IMR-90 (cell line): Measurements from ENCODE around the gene ZNF488. TPM values are rescaled to one million over a fixed set of nuclear protein-coding genes. Genes with fewer than 3 reads are reported as not detected.
A peak's percentile ranks its signal among the peaks of the same experiment; 100 is the strongest.

ENCODE experiments used
- ATAC-seq: fragments of 200-7000 bp; cut with Tn5 transposase; 2 replicates; pipeline ENCODE4 v1.9.1; 2020; ENCODE audit warnings: low read depth, mild to moderate bottlenecking, moderate library complexity
- BruUV-seq: library from RNA; stranded (reverse); fragments of 400-500 nt; replicated peaks from 2 replicates; lab custom pipeline; 2021; lab: Mats Ljungman, UMichigan
- CTCF ChIA-PET: fragments of 300-600 bp; formaldehyde crosslinking; extraction: SDS; loops from one replicate; lab custom pipeline; 2021; ENCODE audit warnings: antibody characterized with exemption; lab: Yijun Ruan, JAX
- POLR2A ChIA-PET: fragments of 300-600 bp; sonication (Branson Sonifier 250); formaldehyde crosslinking; loops from one replicate; lab custom pipeline; 2022; ENCODE audit warnings: antibody characterized with exemption; ENCODE audit not compliant: unreplicated experiment; lab: Charles Lee
- DNase-seq: peaks from one replicate; pipeline ENCODE4 v3.0.0; 2013
- H2AFZ ChIP-seq: replicated peaks from 2 replicates; pipeline ENCODE3; 2013; ENCODE audit warnings: low read length, mild to moderate bottlenecking; ENCODE audit not compliant: poor library complexity
- H2AK5ac ChIP-seq: 2 replicates; pipeline ENCODE4 v1.6.1; 2013; ENCODE audit warnings: low read depth, low read length, inconsistent platforms
- H2AK9ac ChIP-seq: replicated peaks from 2 replicates; pipeline ENCODE3; 2013; ENCODE audit warnings: mild to moderate bottlenecking, low read depth, low read length, moderate library complexity; ENCODE audit not compliant: poor library complexity
- H2BK120ac ChIP-seq: 2 replicates; pipeline ENCODE4 v1.6.1; 2013; ENCODE audit warnings: low read depth, low read length, inconsistent platforms
- H2BK15ac ChIP-seq: 3 replicates; pipeline ENCODE4 v1.6.1; 2013; ENCODE audit warnings: low read depth, low read length, inconsistent platforms
- H2BK20ac ChIP-seq: 2 replicates; pipeline ENCODE4 v1.6.1; 2013; ENCODE audit warnings: low read depth, mild to moderate bottlenecking, inconsistent platforms, low read length, moderate library complexity
- H2BK5ac ChIP-seq: 2 replicates; pipeline ENCODE4 v1.6.1; 2013; ENCODE audit warnings: mild to moderate bottlenecking, low read depth, low read length, inconsistent platforms; ENCODE audit not compliant: poor library complexity, severe bottlenecking
- H3K14ac ChIP-seq: replicated peaks from 2 replicates; pipeline ENCODE4 v1.6.1; 2013; ENCODE audit warnings: low read depth, low read length, inconsistent platforms
- H3K18ac ChIP-seq: 2 replicates; pipeline ENCODE4 v1.6.1; 2013; ENCODE audit warnings: low read depth, low read length, control low read depth
- H3K23ac ChIP-seq: 2 replicates; pipeline ENCODE4 v1.6.1; 2013; ENCODE audit warnings: low read depth, low read length, inconsistent platforms
- H3K27ac ChIP-seq: 2 replicates; pipeline ENCODE4 v1.5.1; 2013; ENCODE audit warnings: mild to moderate bottlenecking, control low read depth, low read length; ENCODE audit not compliant: insufficient read depth
- H3K27me3 ChIP-seq: 2 replicates; pipeline ENCODE4 v1.6.1; 2013; ENCODE audit warnings: low read length; ENCODE audit not compliant: control insufficient read depth, insufficient read depth
- H3K36me3 ChIP-seq: 2 replicates; pipeline ENCODE4 v1.6.1; 2013; ENCODE audit warnings: low read length, mixed read lengths; ENCODE audit not compliant: control insufficient read depth, insufficient read depth
- H3K4ac ChIP-seq: 2 replicates; pipeline ENCODE4 v1.6.1; 2013; ENCODE audit warnings: low read depth, low read length, inconsistent platforms
- H3K4me1 ChIP-seq: 2 replicates; pipeline ENCODE4 v1.6.1; 2013; ENCODE audit warnings: low read length, mixed read lengths; ENCODE audit not compliant: control insufficient read depth, insufficient read depth
- H3K4me2 ChIP-seq: 2 replicates; pipeline ENCODE4 v1.6.1; 2013; ENCODE audit warnings: low read depth, mild to moderate bottlenecking, control low read depth, low read length, moderate library complexity
- H3K4me3 ChIP-seq: 2 replicates; pipeline ENCODE4 v1.5.1; 2013; ENCODE audit warnings: low read depth, mild to moderate bottlenecking, control low read depth, low read length, moderate library complexity; ENCODE audit not compliant: insufficient read depth
- H3K56ac ChIP-seq: 2 replicates; pipeline ENCODE4 v1.6.1; 2013; ENCODE audit warnings: low read length, inconsistent platforms; ENCODE audit not compliant: insufficient read depth; ENCODE audit errors: extremely low read depth
- H3K79me1 ChIP-seq, 2 experiments: 2 replicates each; pipeline ENCODE4 v1.6.1; 2013; ENCODE audit warnings: low read length in 2 of 2, inconsistent platforms in 1 of 2, low read depth in 1 of 2
- H3K9ac ChIP-seq: 2 replicates; pipeline ENCODE4 v1.6.1; 2013; ENCODE audit warnings: low read depth, low read length, control low read depth
- H3K9me1 ChIP-seq: 2 replicates; pipeline ENCODE4 v1.6.1; 2013; ENCODE audit warnings: low read length, inconsistent platforms; ENCODE audit not compliant: insufficient read depth
- H3K9me3 ChIP-seq: 2 replicates; pipeline ENCODE4 v1.6.1; 2013; ENCODE audit warnings: low read length; ENCODE audit not compliant: control insufficient read depth, insufficient read depth
- H4K20me1 ChIP-seq: 2 replicates; pipeline ENCODE4 v1.6.1; 2013; ENCODE audit warnings: low read length, inconsistent platforms; ENCODE audit not compliant: insufficient read depth
- H4K5ac ChIP-seq: 2 replicates; pipeline ENCODE4 v1.6.1; 2013; ENCODE audit warnings: mild to moderate bottlenecking, low read depth, low read length, control low read depth
- H4K8ac ChIP-seq, 2 experiments: 2 replicates each; pipeline ENCODE4 v1.6.1; 2013; ENCODE audit warnings: low read depth in 2 of 2, low read length in 2 of 2, control low read depth in 1 of 2, inconsistent platforms in 1 of 2
- H4K91ac ChIP-seq: 2 replicates; pipeline ENCODE4 v1.6.1; 2013; ENCODE audit warnings: low read depth, low read length, inconsistent platforms; ENCODE audit not compliant: insufficient read depth
- CEBPB ChIP-seq: IDR thresholded peaks from 2 replicates; pipeline ENCODE4 v1.6.1; 2012; ENCODE audit warnings: low read depth, low read length, improper control_type of control experiment
- FOS ChIP-seq: fragments of 150-350 bp; IDR thresholded peaks from 2 replicates; pipeline ENCODE4 v1.6.1; 2016; ENCODE audit warnings: low read depth, low read length
- MAZ ChIP-seq: IDR thresholded peaks from 2 replicates; pipeline ENCODE4 v1.6.1; 2012; ENCODE audit warnings: low read depth, mild to moderate bottlenecking, low read length, improper control_type of control experiment, moderate library complexity, borderline replicate concordance
- RAD21 ChIP-seq: IDR thresholded peaks from 2 replicates; pipeline ENCODE4 v1.6.1; 2012; ENCODE audit warnings: low read length, improper control_type of control experiment
- RFX5 ChIP-seq: IDR thresholded peaks from 2 replicates; pipeline ENCODE4 v1.8.0; 2012; ENCODE audit warnings: low read depth, mild to moderate bottlenecking, low read length, moderate library complexity
- SMC3 ChIP-seq: fragments of 150-350 bp; IDR thresholded peaks from 2 replicates; pipeline ENCODE4 v1.6.1; 2016; ENCODE audit warnings: low read depth, mild to moderate bottlenecking, antibody characterized with exemption, low read length, moderate library complexity
- WGBS, 2 experiments: methylation state at CpG; one replicate each; pipeline versions ENCODE4 v1.1.5 to v1.1.7; 2013; ENCODE audit warnings: missing lambda C conversion rate in 2 of 2; ENCODE audit not compliant: insufficient read length in 1 of 2; ENCODE audit errors: extremely low coverage in 2 of 2; 5-methylcytosine and 5-hydroxymethylcytosine counted together
- dilution Hi-C: fragments of 300-500 bp; cut with HindIII; formaldehyde crosslinking; loops from one replicate; pipeline ENCODE4 v1.14.3; 2018; ENCODE audit warnings: low sequenced_read_pairs; ENCODE audit not compliant: unreplicated experiment
- in situ Hi-C: fragments of 300-500 bp; cut with MboI; formaldehyde crosslinking; loops from 3 replicates; pipeline ENCODE4 v1.14.3; 2019; ENCODE audit warnings: low sequenced_read_pairs, inconsistent platforms, mixed read lengths
- intact Hi-C: fragments of 100-400 bp; cut with micrococcal nuclease; formaldehyde crosslinking; loops from 2 replicates; pipeline ENCODE4 v1.10.0; 2022
- polyA plus RNA-seq, 3 experiments: library from polyadenylated mRNA; depleted of rRNA; stranded (reverse); fragments of >200 nt; gene quantifications; 2 replicates each; pipeline ENCODE4 v1.2.3, GENCODE V29; 2012; ENCODE audit warnings: low replicate concordance in 1 of 3
- total RNA-seq: library from RNA; depleted of rRNA; stranded (reverse); fragments of >200 nt; gene quantifications from 2 replicates; pipeline ENCODE4 v1.2.3, GENCODE V29; 2012
- TF ChIP-seq, protein P1 (sequence below): fragments of 150-350 bp; IDR thresholded peaks from 2 replicates; pipeline ENCODE4 v1.6.1; 2017; ENCODE audit warnings: mild to moderate bottlenecking, antibody characterized with exemption, low read length, low read depth
- TF ChIP-seq, protein P2 (sequence below): conservative IDR thresholded peaks from 2 replicates; pipeline ENCODE4 v1.5.1; 2012; ENCODE audit warnings: mild to moderate bottlenecking, low read depth, low read length, improper control_type of control experiment

ZNF488 gene
- total and polyA plus RNA-seq, 2 of the 4 experiments (the other 2 are of a cell fraction), result under 0.01 to 0.14 TPM

DNA sequence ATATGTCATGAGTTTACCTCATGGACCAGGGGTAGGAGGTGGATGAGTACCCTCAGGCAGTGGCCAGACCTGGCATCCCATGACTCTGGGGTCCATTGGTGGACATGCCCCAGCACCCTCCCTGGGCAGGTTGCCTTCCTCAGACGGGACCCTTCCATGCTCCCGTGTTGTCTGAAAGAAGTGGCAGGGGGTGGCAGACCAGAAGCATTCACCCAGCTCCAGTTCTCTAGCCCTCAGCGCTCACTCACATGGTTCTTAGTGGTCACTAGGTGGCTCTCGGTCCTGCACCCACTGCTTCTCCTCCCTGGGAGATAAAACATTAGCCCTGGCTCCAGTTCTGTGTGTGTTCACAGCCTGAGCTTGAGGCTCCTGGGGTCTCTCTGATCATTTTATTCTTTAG lies 29.9 kb downstream of the ZNF488 start:
- no peak overlapping the region for H2AFZ ChIP-seq
- H2BK20ac ChIP-seq, result no peak overlapping the region
- no peak overlapping the region for H2BK5ac ChIP-seq
- intact Hi-C loops, result no loop called here
- H3K18ac ChIP-seq, result no peak overlapping the region
- TF ChIP-seq, protein P1, sequence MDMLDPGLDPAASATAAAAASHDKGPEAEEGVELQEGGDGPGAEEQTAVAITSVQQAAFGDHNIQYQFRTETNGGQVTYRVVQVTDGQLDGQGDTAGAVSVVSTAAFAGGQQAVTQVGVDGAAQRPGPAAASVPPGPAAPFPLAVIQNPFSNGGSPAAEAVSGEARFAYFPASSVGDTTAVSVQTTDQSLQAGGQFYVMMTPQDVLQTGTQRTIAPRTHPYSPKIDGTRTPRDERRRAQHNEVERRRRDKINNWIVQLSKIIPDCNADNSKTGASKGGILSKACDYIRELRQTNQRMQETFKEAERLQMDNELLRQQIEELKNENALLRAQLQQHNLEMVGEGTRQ, result no peak
- TF ChIP-seq RAD21, result peak; percentile 33; the same call in 1 of the 2 replicates
- TF ChIP-seq RFX5, result no peak
- TF ChIP-seq FOS, result no peak
- TF ChIP-seq MAZ, result no peak
- no peak for TF ChIP-seq CEBPB
- TF ChIP-seq SMC3, result 0 out of 2 replicates have a peak, but pooled peaks have one; percentile 20
- TF ChIP-seq, protein P2, sequence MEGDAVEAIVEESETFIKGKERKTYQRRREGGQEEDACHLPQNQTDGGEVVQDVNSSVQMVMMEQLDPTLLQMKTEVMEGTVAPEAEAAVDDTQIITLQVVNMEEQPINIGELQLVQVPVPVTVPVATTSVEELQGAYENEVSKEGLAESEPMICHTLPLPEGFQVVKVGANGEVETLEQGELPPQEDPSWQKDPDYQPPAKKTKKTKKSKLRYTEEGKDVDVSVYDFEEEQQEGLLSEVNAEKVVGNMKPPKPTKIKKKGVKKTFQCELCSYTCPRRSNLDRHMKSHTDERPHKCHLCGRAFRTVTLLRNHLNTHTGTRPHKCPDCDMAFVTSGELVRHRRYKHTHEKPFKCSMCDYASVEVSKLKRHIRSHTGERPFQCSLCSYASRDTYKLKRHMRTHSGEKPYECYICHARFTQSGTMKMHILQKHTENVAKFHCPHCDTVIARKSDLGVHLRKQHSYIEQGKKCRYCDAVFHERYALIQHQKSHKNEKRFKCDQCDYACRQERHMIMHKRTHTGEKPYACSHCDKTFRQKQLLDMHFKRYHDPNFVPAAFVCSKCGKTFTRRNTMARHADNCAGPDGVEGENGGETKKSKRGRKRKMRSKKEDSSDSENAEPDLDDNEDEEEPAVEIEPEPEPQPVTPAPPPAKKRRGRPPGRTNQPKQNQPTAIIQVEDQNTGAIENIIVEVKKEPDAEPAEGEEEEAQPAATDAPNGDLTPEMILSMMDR, result peak; percentile 30; the same call in 1 of the 2 replicates
- no peak overlapping the region for H2BK15ac ChIP-seq
- H3K27ac ChIP-seq, result no peak overlapping the region
- H3K9ac ChIP-seq, result no peak overlapping the region
- H3K79me1 ChIP-seq, result no peaks in the 10 kb centered on the region
- no peak overlapping the region for H3K56ac ChIP-seq
- H3K9me3 ChIP-seq, result no peaks in the 10 kb centered on the region
- ATAC-seq (peak; percentile 77), DNase-seq (peak; percentile 5)
- H2BK120ac ChIP-seq, result no peak overlapping the region
- no peaks in the 10 kb centered on the region for H3K36me3 ChIP-seq
- H4K91ac ChIP-seq, result no peak overlapping the region
- H3K14ac ChIP-seq, result no peak overlapping the region
- H2AK5ac ChIP-seq, result no peak overlapping the region
- H3K9me1 ChIP-seq, result no peaks in the 10 kb centered on the region
- no peak overlapping the region for H3K4ac ChIP-seq
- CTCF ChIA-PET, result interaction anchor here (0.5 kb wide), 1 partner anchor 17 kb away, joined by 4 read pairs; no protein-coding TSS in a partner anchor
- H4K8ac ChIP-seq, result no peak overlapping the region
- no peak overlapping the region for H2AK9ac ChIP-seq
- 67% methylated on average over 2 of the region's 4 CpGs; no CpG with 5 or more reads in 1 of the 2 experiments for WGBS, 2 experiments
- no peak overlapping the region for H3K23ac ChIP-seq
- H3K4me3 ChIP-seq, result no peak overlapping the region
- no peak overlapping the region for H3K4me2 ChIP-seq
- dilution Hi-C loops, result no loop called here
- H3K4me1 ChIP-seq, result no peaks in the 10 kb centered on the region
- no TSS peak for BruUV-seq
- H4K20me1 ChIP-seq, result no peaks in the 10 kb centered on the region
- peaks cover 32% of the 10 kb centered on the region for H3K27me3 ChIP-seq
- POLR2A ChIA-PET, result no interaction called here
- no peak overlapping the region for H4K5ac ChIP-seq
- in situ Hi-C loops, result no loop called here
